ENCODE measurements around the gene ZNF689. TPM values are rescaled to one million over a fixed set of nuclear protein-coding genes. Genes with fewer than 3 reads are reported as not detected.

ZNF689 gene
- total and polyA plus RNA-seq, 7 donors: 3.4 to 9.6 (median 5.8) TPM

GRCh38 chr16:30604316-30604947 is 5.8 kb downstream of the ZNF689 start:
- TF ChIP-seq CTCF (IDR thresholded peaks at IDR 0.05): no peak
- DNase-seq (no peak), ATAC-seq (peak in 2 of 4 donors; percentile 6 to 13)
- WGBS, 3 donors: 91 to 92% (median 92%) methylated on average over 46 to 49 of the region's 49 CpGs
- Histone ChIP-seq H3K4me1 (peaks cover 5% of the 10 kb centered on the region), H3K9me3 (no peaks in the 10 kb centered on the region), H3K36me3 (ENCODE audit: insufficient read depth in 1 of 2, low read depth in 1 of 2) (peaks cover 8 to 57% of the 10 kb centered on the region in 2 donors), H3K27me3 (ENCODE audit: insufficient read depth in 3 of 3, low read length in 2 of 3) (no peaks in the 10 kb centered on the region), H3K4me3 (no peak overlapping the region), H3K27ac (no peak overlapping the region)
- intact Hi-C loops (cut with DNase I): no loop called here

GRCh38 chr16:30603945-30604315 is 6.3 kb downstream of the ZNF689 start:
- Histone ChIP-seq H3K27ac (no peak overlapping the region), H3K36me3 (ENCODE audit: insufficient read depth in 1 of 2, low read depth in 1 of 2) (peaks cover 8 to 56% of the 10 kb centered on the region in 2 donors), H3K9me3 (no peaks in the 10 kb centered on the region), H3K4me3 (no peak overlapping the region), H3K27me3 (ENCODE audit: insufficient read depth in 3 of 3, low read length in 2 of 3) (no peaks in the 10 kb centered on the region), H3K4me1 (peaks cover 1% of the 10 kb centered on the region)
- ATAC-seq (peak in 2 of 4 donors; percentile 11 to 48), DNase-seq (no peak)
- intact Hi-C loops (cut with DNase I): no loop called here
- no peak for TF ChIP-seq CTCF (IDR thresholded peaks at IDR 0.05)
- WGBS, 3 donors: 74 to 87% (median 81%) methylated on average over 7 of the region's 7 CpGs

GRCh38 chr16:30602616-30603277 is 7.4 kb downstream of the ZNF689 start:
- DNase-seq (no peak), ATAC-seq (peak in 2 of 4 donors; percentile 23 to 67)
- peaks cover 8 to 45% of the 10 kb centered on the region in 2 donors for H3K36me3 ChIP-seq (ENCODE audit: insufficient read depth in 1 of 2, low read depth in 1 of 2)
- no peak overlapping the region for H3K27ac ChIP-seq
- H3K4me1 ChIP-seq: no peaks in the 10 kb centered on the region
- TF ChIP-seq CTCF (IDR thresholded peaks at IDR 0.05): no peak
- 49 to 60% (median 56%) methylated on average over 4 of the region's 4 CpGs for WGBS, 3 donors
- H3K27me3 ChIP-seq (ENCODE audit: insufficient read depth in 3 of 3, low read length in 2 of 3): no peaks in the 10 kb centered on the region
- intact Hi-C loops (cut with DNase I): no loop called here
- no peaks in the 10 kb centered on the region for H3K9me3 ChIP-seq
- H3K4me3 ChIP-seq: no peak overlapping the region

GRCh38 chr16:30601966-30602365 is 8.2 kb downstream of the ZNF689 start:
- WGBS, 3 donors: 80 to 83% (median 82%) methylated on average over 4 of the region's 4 CpGs
- H3K4me3 ChIP-seq: no peak overlapping the region
- ATAC-seq (no peak), DNase-seq (no peak)
- H3K27ac ChIP-seq: no peak overlapping the region
- intact Hi-C loops (cut with DNase I): no loop called here
- no peaks in the 10 kb centered on the region for H3K9me3 ChIP-seq
- TF ChIP-seq CTCF (IDR thresholded peaks at IDR 0.05): no peak
- H3K36me3 ChIP-seq (ENCODE audit: insufficient read depth in 1 of 2, low read depth in 1 of 2): peaks cover 8 to 37% of the 10 kb centered on the region in 2 donors
- H3K4me1 ChIP-seq: no peaks in the 10 kb centered on the region
- H3K27me3 ChIP-seq (ENCODE audit: insufficient read depth in 3 of 3, low read length in 2 of 3): no peaks in the 10 kb centered on the region
